ENCODE results near the gene YPEL5. TPM values are rescaled to one million over a fixed set of nuclear protein-coding genes. Genes with fewer than 3 reads are reported as not detected.

The YPEL5 gene
- total RNA-seq, 1 experiment from 2014 or later: 27.1 TPM

DNA sequence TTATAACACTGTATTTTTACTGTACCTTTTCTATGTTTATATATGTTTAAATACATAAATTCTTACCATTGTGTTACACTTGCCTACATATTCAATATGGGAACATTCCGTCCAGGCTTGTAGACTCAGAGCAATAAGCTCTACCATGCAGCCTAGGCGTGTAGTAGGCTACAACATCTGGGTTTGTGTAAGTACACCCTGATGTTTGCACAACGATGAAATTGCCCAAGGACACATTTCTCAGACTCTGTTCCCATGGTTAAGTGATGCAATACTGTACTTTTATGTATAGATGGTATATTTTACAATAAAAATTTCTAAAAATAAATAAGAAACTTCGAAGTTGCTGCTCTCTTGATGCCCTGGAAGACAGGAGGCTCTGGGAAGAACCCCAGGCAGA is 38.4 kb downstream of the YPEL5 start:
- Histone ChIP-seq H3K4me3 (replicated peaks in 1 of 2; ENCODE audit: low read depth in 1 of 2, low read length in 2 of 2) (no peak overlapping the region), H3K36me3 (ENCODE audit: control insufficient read depth in 1 of 2, insufficient read depth in 2 of 2, low read length in 2 of 2) (no peaks in the 10 kb centered on the region), H2AFZ (ENCODE audit: low read depth, low read length, poor library complexity, severe bottlenecking) (no peak overlapping the region), H3K4me2 (ENCODE audit: low read length) (no peak overlapping the region), H3K9me2 (ENCODE audit: insufficient read depth) (no peaks in the 10 kb centered on the region), H3K79me2 (ENCODE audit: insufficient read depth, low read length) (no peaks in the 10 kb centered on the region), H3K27ac (ENCODE audit: low read depth, low read length) (no peak overlapping the region), H4K20me1 (ENCODE audit: insufficient read depth) (no peaks in the 10 kb centered on the region), H3K4me1 (ENCODE audit: control insufficient read depth in 1 of 2, insufficient read depth in 2 of 2, low read length in 2 of 2) (no peaks in the 10 kb centered on the region), H3K27me3 (ENCODE audit: insufficient read depth, low read length) (0 out of 2 replicates have a peak, but pooled peaks cover 2% of the 10 kb centered on the region), H3K9me3 (ENCODE audit: control insufficient read depth in 1 of 2, insufficient read depth in 1 of 2, low read depth in 1 of 2, low read length in 2 of 2) (no peaks in the 10 kb centered on the region), H3K9ac (ENCODE audit: low read length) (no peak overlapping the region)
- ChIA-PET RAD21 (ENCODE audit: low non-redundant PET in 1 of 2, low total read pairs in 2 of 2, uncharacterized antibody in 2 of 2, unreplicated experiment in 2 of 2) (no interaction called here), POLR2A (no interaction called here), CTCF (no interaction called here)
- no TSS peak for BruUV-seq (replicated peaks)
- no peak for ATAC-seq
- intact Hi-C loops (cut with micrococcal nuclease): no loop called here
- no peak for DNase-seq (ENCODE audit: low read depth, low spot score)
- no peak for TF ChIP-seq EZH2phosphoT487 (IDR thresholded peaks at IDR 0.05; ENCODE audit: borderline replicate concordance)
- TF ChIP-seq FOSL1 (IDR thresholded peaks at IDR 0.05; ENCODE audit: low read depth): no peak

DNA sequence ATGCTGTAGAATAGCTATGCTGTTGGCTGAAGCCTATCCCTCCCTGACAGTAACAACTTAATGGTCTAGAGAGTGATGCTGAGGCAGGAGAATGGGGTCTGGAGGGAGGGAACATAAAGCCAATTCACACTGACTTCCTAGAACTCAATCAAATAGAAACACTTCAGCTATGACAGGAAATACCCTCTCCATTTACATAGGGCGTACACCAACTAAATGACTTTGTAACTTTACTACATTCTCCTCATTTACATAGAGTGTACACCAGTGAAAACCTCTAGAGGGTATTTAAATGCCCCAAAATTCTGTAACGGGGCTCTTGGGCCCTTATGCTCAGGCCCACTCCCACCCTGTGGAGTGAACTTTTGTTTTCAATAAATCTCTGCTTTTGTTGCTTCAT is 41.5 kb downstream of the YPEL5 start:
- no peak for TF ChIP-seq FOSL1 (IDR thresholded peaks at IDR 0.05; ENCODE audit: low read depth)
- no peak for TF ChIP-seq POLR2AphosphoS5 (IDR thresholded peaks at IDR 0.05; ENCODE audit: low read depth, low read length)
- TF ChIP-seq, protein P1, sequence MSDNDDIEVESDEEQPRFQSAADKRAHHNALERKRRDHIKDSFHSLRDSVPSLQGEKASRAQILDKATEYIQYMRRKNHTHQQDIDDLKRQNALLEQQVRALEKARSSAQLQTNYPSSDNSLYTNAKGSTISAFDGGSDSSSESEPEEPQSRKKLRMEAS (IDR thresholded peaks at IDR 0.05): no peak
- no peak for TF ChIP-seq EZH2 (IDR thresholded peaks at IDR 0.05)
- TF ChIP-seq CEBPB (IDR thresholded peaks at IDR 0.05; ENCODE audit: low read depth): no peak
- TF ChIP-seq YY1 (IDR thresholded peaks at IDR 0.05; ENCODE audit: extremely low read depth, insufficient replicate concordance, low read depth, low read length): no peak
- TF ChIP-seq RAD21 (IDR thresholded peaks at IDR 0.05; ENCODE audit: low read depth): no peak
- DNase-seq (ENCODE audit: low read depth, low spot score) (no peak), ATAC-seq (no peak)
- Histone ChIP-seq H2AFZ (ENCODE audit: low read depth, low read length, poor library complexity, severe bottlenecking) (no peak overlapping the region), H3K4me2 (ENCODE audit: low read length) (no peak overlapping the region), H3K9me3 (ENCODE audit: control insufficient read depth in 1 of 2, insufficient read depth in 1 of 2, low read depth in 1 of 2, low read length in 2 of 2) (no peaks in the 10 kb centered on the region), H3K9ac (ENCODE audit: low read length) (no peak overlapping the region), H3K36me3 (ENCODE audit: control insufficient read depth in 1 of 2, insufficient read depth in 2 of 2, low read length in 2 of 2) (no peaks in the 10 kb centered on the region), H3K27ac (ENCODE audit: low read depth, low read length) (no peak overlapping the region), H3K27me3 (ENCODE audit: insufficient read depth, low read length) (0 out of 2 replicates have a peak, but pooled peaks cover 6% of the 10 kb centered on the region), H3K4me1 (ENCODE audit: control insufficient read depth in 1 of 2, insufficient read depth in 2 of 2, low read length in 2 of 2) (no peaks in the 10 kb centered on the region), H4K20me1 (ENCODE audit: insufficient read depth) (no peaks in the 10 kb centered on the region), H3K79me2 (ENCODE audit: insufficient read depth, low read length) (no peaks in the 10 kb centered on the region), H3K4me3 (replicated peaks in 1 of 2; ENCODE audit: low read depth in 1 of 2, low read length in 2 of 2) (no peak overlapping the region), H3K9me2 (ENCODE audit: insufficient read depth) (no peaks in the 10 kb centered on the region)
- intact Hi-C loops (cut with micrococcal nuclease): no loop called here
- ChIA-PET RAD21 (ENCODE audit: low non-redundant PET in 1 of 2, low total read pairs in 2 of 2, uncharacterized antibody in 2 of 2, unreplicated experiment in 2 of 2) (no interaction called here), POLR2A (no interaction called here), CTCF (no interaction called here)
- BruUV-seq (replicated peaks): no TSS peak

All from HCT116 (cell line).